HepG2 (cell line): ENCODE results near the gene PPM1H. TPM values are rescaled to one million over a fixed set of nuclear protein-coding genes. Genes with fewer than 3 reads are reported as not detected.

Experiments used
- AKAP8 ChIP-seq: sonication (generic); formaldehyde crosslinking; IDR thresholded peaks from 2 replicates; pipeline ENCODE4 v1.5.1; 2020; ENCODE audit warnings: mild to moderate bottlenecking, missing genetic modification reagents
- CREM ChIP-seq, 2 experiments: sonication (generic) in 1 of 2; formaldehyde crosslinking in 1 of 2; IDR thresholded peaks; 2 replicates each; pipeline versions ENCODE4 v1.4.0 to v1.6.1; 2016 to 2020; ENCODE audit warnings: antibody characterized with exemption in 1 of 2, mild to moderate bottlenecking in 1 of 2, missing genetic modification reagents in 1 of 2
- GMEB2 ChIP-seq: IDR thresholded peaks from 2 replicates; pipeline ENCODE4 v1.6.1; 2016; ENCODE audit warnings: missing biosample characterization, missing genetic modification reagents, low read depth
- GZF1 ChIP-seq: sonication (generic); formaldehyde crosslinking; IDR thresholded peaks from 2 replicates; pipeline ENCODE4 v1.5.1; 2020; ENCODE audit warnings: mild to moderate bottlenecking, missing genetic modification reagents
- HOXA9 ChIP-seq: sonication (generic); formaldehyde crosslinking; IDR thresholded peaks from 2 replicates; pipeline ENCODE4 v1.8.1; 2022; ENCODE audit warnings: missing genetic modification reagents, mild to moderate bottlenecking, moderate library complexity, borderline replicate concordance
- SPEN ChIP-seq: sonication (generic); formaldehyde crosslinking; IDR thresholded peaks from 2 replicates; pipeline ENCODE4 v1.5.1; 2020; ENCODE audit warnings: low read depth, mild to moderate bottlenecking, missing genetic modification reagents
- TBL1XR1 ChIP-seq: fragments of 150-350 bp; IDR thresholded peaks from 2 replicates; pipeline ENCODE4 v1.6.1; 2014; ENCODE audit warnings: borderline replicate concordance, low read length; ENCODE audit not compliant: partially characterized antibody
- TEF ChIP-seq: sonication (generic); formaldehyde crosslinking; IDR thresholded peaks from 2 replicates; pipeline ENCODE4 v1.5.0; 2020; ENCODE audit warnings: missing genetic modification reagents
- ZC3H4 ChIP-seq: sonication (generic); formaldehyde crosslinking; IDR thresholded peaks from 2 replicates; pipeline ENCODE4 v1.4.0; 2020; ENCODE audit warnings: missing genetic modification reagents, borderline replicate concordance
- ZFX ChIP-seq: sonication (generic); formaldehyde crosslinking; IDR thresholded peaks from 2 replicates; pipeline ENCODE4 v1.4.0; 2020; ENCODE audit warnings: mild to moderate bottlenecking, low read depth, missing genetic modification reagents, moderate library complexity
- ZNF121 ChIP-seq: sonication (generic); formaldehyde crosslinking; IDR thresholded peaks from 2 replicates; pipeline ENCODE4 v1.5.0; 2020; ENCODE audit warnings: mild to moderate bottlenecking, missing genetic modification reagents
- ZNF572 ChIP-seq: sonication (generic); formaldehyde crosslinking; IDR thresholded peaks from 2 replicates; pipeline ENCODE4 v1.5.1; 2020; ENCODE audit warnings: mild to moderate bottlenecking, missing genetic modification reagents
- ZNF737 ChIP-seq: sonication (generic); formaldehyde crosslinking; IDR thresholded peaks from 2 replicates; pipeline ENCODE4 v1.5.0; 2020; ENCODE audit warnings: missing genetic modification reagents, mild to moderate bottlenecking, borderline replicate concordance
- polyA plus RNA-seq, 8 experiments: library from polyadenylated mRNA; depleted of rRNA in 3 of 8; stranded (reverse) in 7 of 8; unstranded in 1 of 8; fragments of >200 nt; fragmentation: Illumina TruSeq in 4 of 8; extraction: Trizol in 4 of 8; gene quantifications; 2 replicates each; pipeline versions ENCODE4 v1.2.1 to v1.2.3, GENCODE V29; 2011 to 2016; ENCODE audit warnings: low read depth in 4 of 8, missing spikeins in 1 of 8, mixed read lengths in 1 of 8; ENCODE audit not compliant: insufficient read depth in 1 of 8
- total RNA-seq, 5 experiments: library from RNA; depleted of rRNA; stranded (reverse); fragments of >200 nt; fragmentation: Illumina TruSeq; extraction: Trizol; gene quantifications; 2 replicates each; pipeline ENCODE4 v1.2.3, GENCODE V29; 2016; ENCODE audit warnings: low read depth in 1 of 5

The PPM1H gene
- total and polyA plus RNA-seq, 2 of the 13 experiments (the other 11 are each of a cell fraction or from before 2014, with no cell fraction given) = 29.1 to 38.1 TPM

- TF ChIP-seq HOXA9 (CRISPR knock-in tag) (no peak), SPEN (CRISPR knock-in tag) (no peak), CREM (IDR thresholded peaks at IDR 0.05) (no peak), CREM (CRISPR knock-in tag; IDR thresholded peaks at IDR 0.05) (no peak), ZNF121 (CRISPR knock-in tag) (no peak), GMEB2 (CRISPR knock-in tag) (no peak), AKAP8 (CRISPR knock-in tag) (no peak), ZC3H4 (CRISPR knock-in tag) (no peak), GZF1 (CRISPR knock-in tag) (no peak), TBL1XR1 (no peak), ZFX (CRISPR knock-in tag) (no peak), TEF (no peak), ZNF737 (CRISPR knock-in tag) (no peak), ZNF572 (CRISPR knock-in tag) (no peak)
Measured at GRCh38 chr12:62841846-62842245, 93.1 kb downstream of the PPM1H start (continued).
